Neural cell (in vitro differentiated cells): ENCODE measurements around the gene GPRC6A.
"Not testable (repeated sequence)": the region's sequence is repeated elsewhere in the genome, so short reads cannot be mapped to it uniquely, and the experiment has no call there.

Experiments used
- CTCF ChIP-seq: fragments of 450-650 bp; IDR thresholded peaks from 2 replicates; pipeline ENCODE4 v1.5.1; 2014; ENCODE audit warnings: antibody characterized with exemption, mild to moderate bottlenecking, moderate library complexity; ENCODE audit not compliant: poor library complexity, severe bottlenecking
- EP300 ChIP-seq: fragments of 450-650 bp; conservative IDR thresholded peaks from 2 replicates; pipeline ENCODE4 v1.6.1; 2014; ENCODE audit warnings: antibody characterized with exemption, mild to moderate bottlenecking, moderate library complexity; ENCODE audit not compliant: poor library complexity, severe bottlenecking
- MXI1 ChIP-seq: fragments of 450-650 bp; conservative IDR thresholded peaks from 2 replicates; pipeline ENCODE4 v1.6.1; 2014; ENCODE audit warnings: antibody characterized with exemption, mild to moderate bottlenecking; ENCODE audit not compliant: poor library complexity, severe bottlenecking
- POLR2AphosphoS5 ChIP-seq: IDR thresholded peaks from 2 replicates; pipeline ENCODE4 v1.6.1; 2012

- not testable (repeated sequence) for TF ChIP-seq CTCF, POLR2AphosphoS5, EP300, MXI1
Measured at GRCh38 chr6:116816336-116816735, 12.5 kb downstream of the GPRC6A start.
